K562 (cell line): ENCODE results near the gene COPS6. TPM values are rescaled to one million over a fixed set of nuclear protein-coding genes. Genes with fewer than 3 reads are reported as not detected.
A peak's percentile ranks its signal among the peaks of the same experiment; 100 is the strongest.

Experiments used
- BCLAF1 ChIP-seq, 2 experiments: fragments of 450-650 bp in 1 of 2; IDR thresholded peaks; 2 replicates each; pipeline ENCODE4 v1.6.1; 2011 to 2017; ENCODE audit warnings: low read depth in 2 of 2, antibody characterized with exemption in 1 of 2, borderline replicate concordance in 1 of 2, low read length in 1 of 2, mild to moderate bottlenecking in 1 of 2, mixed read lengths in 1 of 2; ENCODE audit not compliant: control insufficient read depth in 1 of 2
- CHD2 ChIP-seq: IDR thresholded peaks from 2 replicates; pipeline ENCODE4 v1.6.1; 2011; ENCODE audit warnings: low read depth, low read length
- EHMT2 ChIP-seq: fragments of 450-650 bp; IDR thresholded peaks from 2 replicates; pipeline ENCODE4 v1.6.1; 2018; ENCODE audit warnings: antibody characterized with exemption
- FUS ChIP-seq: fragments of 200-400 bp; formaldehyde crosslinking; optimal IDR thresholded peaks from 2 replicates; pipeline ENCODE3; 2017; ENCODE audit warnings: low read depth, low read length
- KHSRP ChIP-seq: fragments of 450-650 bp; IDR thresholded peaks from 2 replicates; pipeline ENCODE4 v1.6.1; 2017
- MEF2D ChIP-seq: conservative IDR thresholded peaks from 2 replicates; pipeline ENCODE4 v1.6.1; 2016; ENCODE audit warnings: low read depth, missing genetic modification characterization, missing compliant biosample characterization
- MLX ChIP-seq, 2 experiments: fragments of 450-650 bp in 1 of 2; sonication (generic) in 1 of 2; formaldehyde crosslinking; conservative IDR thresholded peaks; 2 replicates each; pipeline versions ENCODE4 v1.4.0 to v1.8.1; 2020 to 2022; ENCODE audit warnings: mild to moderate bottlenecking in 1 of 2, missing genetic modification reagents in 1 of 2
- PHB2 ChIP-seq: fragments of 450-650 bp; IDR thresholded peaks from 2 replicates; pipeline ENCODE4 v1.6.1; 2017; ENCODE audit warnings: low read depth
- PTBP1 ChIP-seq: fragments of 200-400 bp; formaldehyde crosslinking; IDR thresholded peaks from 2 replicates; pipeline ENCODE4 v1.6.1; 2017; ENCODE audit warnings: low read depth, low read length
- TOE1 ChIP-seq, 2 experiments: fragments of 450-650 bp in 1 of 2; sonication (generic) in 1 of 2; formaldehyde crosslinking in 1 of 2; IDR thresholded peaks; 2 replicates each; pipeline versions ENCODE4 v1.7.1 to v1.8.0; 2016 to 2022; ENCODE audit warnings: borderline replicate concordance in 2 of 2, mild to moderate bottlenecking in 2 of 2, antibody characterized with exemption in 1 of 2, inconsistent platforms in 1 of 2, low read depth in 1 of 2, missing genetic modification reagents in 1 of 2, moderate library complexity in 1 of 2
- ZBTB9 ChIP-seq: fragments of 450-650 bp; formaldehyde crosslinking; IDR thresholded peaks from 2 replicates; pipeline ENCODE4 v1.4.0; 2020; ENCODE audit warnings: mild to moderate bottlenecking, moderate library complexity
- ZNF407 ChIP-seq: fragments of 450-650 bp; IDR thresholded peaks from 2 replicates; pipeline ENCODE4 v1.6.1; 2016; ENCODE audit warnings: low read depth
- ZNF41 ChIP-seq: fragments of 250-450 bp; sonication (Bioruptor Pico); conservative IDR thresholded peaks from 2 replicates; pipeline ENCODE4 v1.4.0; 2020; ENCODE audit warnings: mild to moderate bottlenecking
- polyA plus RNA-seq, 8 experiments: library from polyadenylated mRNA; depleted of rRNA in 4 of 8; stranded (reverse) in 5 of 8; unstranded in 3 of 8; fragments of >200 nt; fragmentation: Nextera tagmentation in 2 of 8; fragmentation: Illumina TruSeq in 1 of 8; extraction: Ambion mirVana in 2 of 8; extraction: Trizol in 1 of 8; gene quantifications; 2 replicates each; pipeline versions ENCODE4 v1.2.1 to v1.2.3, GENCODE V29; 2011 to 2014; ENCODE audit warnings: inconsistent platforms in 1 of 8, missing spikeins in 1 of 8
- total RNA-seq, 7 experiments: library from RNA; depleted of rRNA in 6 of 7; stranded (reverse); fragments of >200 nt in 6 of 7; fragmentation: Illumina TruSeq in 2 of 7; extraction: Trizol in 2 of 7; gene quantifications; 2 replicates each; pipeline versions ENCODE4 v1.2.1 to v1.2.3, GENCODE V29; 2011 to 2021; ENCODE audit warnings: low replicate concordance in 1 of 7

Gene COPS6
- total and polyA plus RNA-seq, 9 of the 15 experiments (the other 6 are each of a cell fraction or from before 2014, with no cell fraction given): 63.0 to 331 (median 168) TPM

- TF ChIP-seq BCLAF1 (IDR thresholded peaks at IDR 0.05; ENCODE audit: borderline replicate concordance in 1 of 2, control insufficient read depth in 1 of 2, low read depth in 2 of 2, low read length in 1 of 2) (peak in 1 of 2 experiments; percentile 97; a peak in 2 of 4 replicates), KHSRP (no peak), PTBP1 (no peak; the same call in 1 of the 2 replicates), TOE1 (IDR thresholded peaks at IDR 0.05; ENCODE audit: borderline replicate concordance) (peak; percentile 28), TOE1 (CRISPR knock-in tag; IDR thresholded peaks at IDR 0.05; ENCODE audit: borderline replicate concordance, low read depth) (no peak; the same call in 1 of the 2 replicates), ZNF407 (no peak), FUS (peak; percentile 53), MEF2D (tag) (no peak), EHMT2 (no peak), ZNF41 (CRISPR knock-in tag) (no peak), CHD2 (peak; percentile 20), MLX (CRISPR knock-in tag; conservative IDR thresholded peaks at IDR 0.05) (no peak), PHB2 (no peak), ZBTB9 (CRISPR knock-in tag) (no peak)
Observed at GRCh38 chr7:100081535-100082102, 7.2 kb upstream of the COPS6 start, which contains the start of gene ZNF3 (continued).
